Measurements from ENCODE around the gene PRTFDC1.
"Not testable (repeated sequence)": the region's sequence is repeated elsewhere in the genome, so short reads cannot be mapped to it uniquely, and the experiment has no call there.

The PRTFDC1 gene

DNA sequence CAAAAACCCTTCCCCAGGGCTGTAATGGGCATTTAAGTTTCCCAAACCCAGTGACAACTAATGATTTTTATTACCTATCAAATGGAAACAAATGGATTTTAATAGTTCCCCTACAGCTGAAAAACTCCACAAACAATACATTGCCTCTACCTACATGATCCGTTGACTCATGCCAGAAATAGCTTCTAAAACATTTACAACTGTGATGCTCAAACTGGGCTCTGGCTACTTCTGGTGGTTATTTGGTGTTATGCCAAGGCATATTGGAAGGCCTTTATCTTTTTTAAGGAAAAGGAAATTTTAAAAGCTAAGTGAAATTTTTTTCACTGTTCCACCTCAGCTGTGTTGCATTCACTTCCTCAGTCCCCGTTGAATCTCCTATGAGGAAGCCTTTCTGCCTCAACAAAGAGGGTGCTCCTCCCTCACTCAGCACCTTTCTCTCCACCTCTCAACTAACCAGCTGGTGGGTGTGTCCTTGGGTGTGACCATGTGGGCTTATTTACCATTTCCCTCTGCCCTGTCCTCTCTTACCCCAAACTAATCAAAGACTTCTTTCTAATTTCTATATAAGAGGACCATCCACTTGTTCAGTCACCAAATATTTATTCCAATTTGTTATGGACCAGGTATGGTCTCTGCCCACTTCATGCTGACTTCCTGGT lies 82.9 kb downstream of the PRTFDC1 start:
- no peak for DNase-seq

DNA sequence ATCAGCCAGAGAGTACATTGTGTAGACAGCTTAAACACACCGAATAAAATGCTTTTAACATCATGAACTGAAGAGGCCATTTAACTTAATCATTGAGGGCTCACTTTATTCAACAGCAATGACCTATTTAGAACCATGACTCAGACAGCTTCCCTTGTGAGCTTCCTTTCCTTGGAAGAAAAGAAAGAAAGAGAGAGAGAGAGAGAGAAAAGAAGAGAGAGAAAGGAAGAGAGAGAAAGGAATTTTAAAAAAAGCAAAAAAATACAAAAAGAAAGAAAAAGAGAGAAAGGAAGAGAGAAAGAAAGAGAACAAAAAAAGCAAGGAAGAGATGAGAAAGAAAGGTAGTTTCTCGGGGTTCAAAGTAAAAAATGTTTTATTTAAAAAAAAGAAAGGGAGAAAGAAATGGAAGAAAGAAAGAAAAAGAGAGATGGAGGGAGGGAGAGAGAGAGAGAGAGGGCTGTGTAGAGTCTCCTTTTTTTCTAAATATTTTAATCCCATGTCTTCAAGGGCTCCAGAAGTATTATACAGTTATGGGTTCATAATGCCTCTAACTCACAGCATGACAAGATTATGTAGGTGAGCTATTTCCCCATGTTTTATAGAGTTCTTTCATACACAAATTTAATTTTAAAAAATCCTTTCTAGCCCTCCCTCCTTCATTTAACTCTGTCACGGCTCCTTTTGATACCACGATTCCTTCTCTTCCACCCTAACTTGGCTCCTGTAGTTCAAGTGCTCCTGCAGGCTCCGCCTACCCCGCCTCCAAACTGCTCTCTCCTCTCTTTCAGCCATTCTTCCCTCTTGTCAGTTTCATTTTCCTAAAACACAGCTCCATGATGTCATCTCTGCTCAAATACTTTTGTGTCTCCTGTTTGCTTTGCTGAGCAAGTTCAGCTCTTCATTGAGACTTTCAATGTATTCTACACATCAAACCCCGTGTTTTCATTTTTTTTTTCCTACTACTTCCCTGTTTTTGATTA lies 85.5 kb downstream of the PRTFDC1 start:
- DNase-seq = no peak

DNA sequence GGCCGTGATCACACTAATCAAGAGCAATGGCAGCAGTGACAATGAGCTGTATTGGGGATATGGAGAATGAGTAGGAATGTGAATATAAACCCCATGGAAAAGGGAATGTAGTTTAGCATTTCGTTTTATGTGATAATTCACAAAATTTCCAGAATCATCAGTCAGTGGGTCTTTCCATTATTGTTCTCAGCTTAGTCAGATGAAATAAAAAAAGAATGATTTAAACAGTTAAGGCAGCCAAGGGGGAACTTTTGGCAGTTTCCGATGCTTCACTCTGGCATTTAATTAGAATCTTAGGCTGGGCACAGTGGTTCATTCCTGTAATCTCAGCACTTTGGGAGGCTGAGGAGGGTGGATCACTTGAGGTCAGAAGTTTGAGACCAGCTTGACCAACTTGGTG lies 86.6 kb downstream of the PRTFDC1 start:
- DNase-seq = no peak

DNA sequence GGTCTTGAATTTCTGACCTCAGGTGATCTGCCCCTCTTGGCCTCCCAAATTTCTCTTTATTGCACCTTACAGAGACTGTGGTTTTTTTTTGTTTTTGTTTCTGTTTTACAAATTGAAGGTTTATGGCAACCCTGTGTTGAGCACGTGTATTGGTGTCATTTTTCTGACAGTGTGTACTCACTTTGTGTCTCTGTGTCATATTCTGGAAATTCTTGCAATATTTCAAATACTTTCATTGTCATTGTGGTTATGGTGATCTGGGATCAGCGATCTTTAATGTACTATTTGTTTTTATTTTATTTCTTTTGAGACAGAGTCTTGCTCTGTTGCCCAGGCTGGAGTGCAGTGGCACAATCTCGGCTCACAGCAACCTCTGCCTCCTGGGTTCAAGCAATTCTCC lies 89.8 kb downstream of the PRTFDC1 start:
- no peak for DNase-seq

DNA sequence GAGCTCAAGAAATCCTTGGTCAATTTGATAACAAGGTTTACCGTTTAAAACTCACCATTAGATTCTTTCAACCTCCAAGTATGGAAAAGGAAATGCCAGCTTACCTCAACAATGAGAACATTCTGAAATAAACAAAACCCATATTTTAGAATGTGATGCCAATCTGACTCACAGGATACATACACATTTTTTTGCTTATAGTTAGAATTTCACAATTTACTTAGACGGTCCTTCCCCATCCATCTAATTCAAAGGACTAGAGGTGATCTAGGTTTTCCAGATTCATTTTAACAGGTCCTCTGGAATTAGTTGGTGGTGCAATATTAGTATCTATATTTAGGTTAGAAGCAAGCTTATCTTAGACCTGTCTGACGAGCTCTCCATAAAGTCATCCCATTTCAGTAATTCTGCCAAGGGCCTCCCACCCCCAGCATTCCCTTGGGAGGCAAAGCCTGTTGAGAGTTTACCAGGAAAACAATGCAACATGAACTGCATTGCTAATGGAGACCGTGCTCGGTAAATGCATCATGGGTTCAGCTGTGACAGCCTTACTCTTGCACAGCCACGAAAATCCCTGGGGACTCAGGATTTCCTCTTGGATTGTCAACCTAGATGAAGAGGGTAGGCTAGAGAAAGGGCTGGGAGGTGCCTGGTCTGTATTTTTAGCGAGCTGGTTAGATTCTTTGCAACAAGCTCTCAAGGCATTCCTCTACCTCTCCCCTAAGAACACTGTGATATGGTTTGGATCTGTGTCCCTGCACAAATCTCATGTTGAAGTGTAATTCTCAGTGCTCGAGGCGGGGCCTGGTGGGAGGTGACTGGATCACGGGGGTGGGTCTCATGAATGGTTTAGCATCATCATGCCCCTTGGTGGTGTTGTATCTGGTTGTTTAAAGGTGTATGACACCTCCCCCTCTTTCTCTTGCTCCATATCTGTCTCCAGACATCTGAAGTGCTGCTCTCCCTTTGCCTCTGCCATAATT lies 93.8 kb downstream of the PRTFDC1 start:
- DNase-seq = no peak

DNA sequence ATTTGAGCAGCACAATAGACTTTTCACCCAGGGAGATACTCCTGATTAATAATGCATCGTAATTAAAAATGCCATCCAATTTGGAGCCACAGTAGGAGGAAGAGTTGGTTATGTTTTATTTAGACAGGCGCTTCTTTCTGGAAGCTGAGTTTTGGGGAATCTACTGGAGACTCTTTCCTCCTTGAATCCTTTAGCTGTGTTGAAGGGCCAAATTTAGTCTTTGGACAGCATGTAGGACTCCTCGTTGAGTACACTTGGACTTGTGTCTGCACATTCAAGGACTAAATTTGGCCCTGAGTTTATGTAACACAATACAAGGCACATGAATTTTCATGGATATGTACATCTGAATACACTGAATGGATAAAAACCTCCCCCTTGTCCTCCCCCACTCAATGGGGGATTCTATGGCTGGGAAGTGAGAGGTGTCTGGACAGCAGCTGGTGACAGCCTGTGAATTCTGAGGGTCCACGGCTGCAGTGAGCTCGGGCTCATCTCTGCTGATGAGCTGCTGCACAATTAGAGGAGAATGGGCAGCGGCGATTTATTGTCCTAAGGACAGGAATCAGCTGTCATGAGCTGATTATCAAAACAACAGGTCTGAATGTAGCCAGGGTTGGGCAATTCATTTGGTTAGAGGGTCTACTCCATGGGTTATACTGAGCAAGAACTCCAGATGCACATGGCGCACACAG lies 95.2 kb downstream of the PRTFDC1 start:
- no peak for DNase-seq

DNA sequence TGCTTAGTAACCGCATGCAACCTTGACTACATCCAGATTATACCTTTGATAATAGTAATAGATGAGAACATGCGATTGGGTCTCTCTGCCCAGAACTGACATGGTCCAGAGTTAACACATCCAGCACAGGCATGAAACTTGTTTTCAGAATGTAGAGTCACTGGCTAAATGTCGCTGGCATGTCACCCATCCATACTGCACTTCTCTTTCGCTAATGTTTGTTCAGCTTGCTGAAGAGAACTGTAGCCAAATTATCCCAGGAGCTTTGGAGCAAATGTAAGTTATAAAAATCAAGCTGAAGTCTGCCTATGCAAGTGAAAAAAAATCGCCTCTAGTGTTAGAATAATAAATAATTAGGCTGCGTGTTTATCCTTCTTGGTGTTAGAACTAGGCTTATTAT lies 98.2 kb downstream of the PRTFDC1 start:
- no peak for DNase-seq

DNA sequence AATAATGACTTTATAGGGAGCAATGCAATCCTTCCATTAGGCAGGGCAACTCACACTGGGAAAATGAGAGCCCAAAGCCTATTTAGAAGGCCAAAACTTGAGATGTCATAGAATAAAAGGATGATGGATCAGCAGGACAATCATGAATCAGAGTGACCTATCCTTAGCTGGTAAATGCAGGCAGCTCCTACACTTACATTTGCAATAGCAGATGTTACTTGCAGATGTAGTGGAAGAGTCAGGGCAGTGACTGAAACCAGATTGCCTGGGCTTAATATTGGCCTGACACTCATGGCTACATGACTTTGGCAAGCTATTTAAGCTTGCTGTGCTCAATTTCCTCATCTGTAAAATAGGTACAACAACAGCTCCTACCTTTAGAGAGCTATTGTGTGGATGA lies 98.7 kb downstream of the PRTFDC1 start:
- no peak for DNase-seq

DNA sequence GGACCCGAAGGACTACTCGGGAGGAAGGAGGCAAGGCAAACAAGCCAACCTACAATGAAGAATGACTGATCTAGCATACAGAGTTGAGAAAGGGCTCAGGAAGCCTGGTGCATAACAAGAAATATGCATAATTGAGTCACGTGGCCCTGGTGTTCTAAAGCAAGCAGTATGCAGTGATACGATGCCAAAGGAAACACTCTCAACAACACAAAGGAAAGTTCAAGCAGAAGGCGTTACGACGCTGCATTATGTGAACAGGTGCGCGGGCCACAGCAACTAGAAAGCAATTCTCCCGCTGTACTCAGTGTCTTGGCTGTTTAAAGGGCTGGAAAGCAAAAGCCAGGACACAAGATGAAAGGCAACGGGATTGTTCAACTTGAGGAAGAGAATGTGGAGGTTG lies 100.8 kb downstream of the PRTFDC1 start:
- DNase-seq = no peak

DNA sequence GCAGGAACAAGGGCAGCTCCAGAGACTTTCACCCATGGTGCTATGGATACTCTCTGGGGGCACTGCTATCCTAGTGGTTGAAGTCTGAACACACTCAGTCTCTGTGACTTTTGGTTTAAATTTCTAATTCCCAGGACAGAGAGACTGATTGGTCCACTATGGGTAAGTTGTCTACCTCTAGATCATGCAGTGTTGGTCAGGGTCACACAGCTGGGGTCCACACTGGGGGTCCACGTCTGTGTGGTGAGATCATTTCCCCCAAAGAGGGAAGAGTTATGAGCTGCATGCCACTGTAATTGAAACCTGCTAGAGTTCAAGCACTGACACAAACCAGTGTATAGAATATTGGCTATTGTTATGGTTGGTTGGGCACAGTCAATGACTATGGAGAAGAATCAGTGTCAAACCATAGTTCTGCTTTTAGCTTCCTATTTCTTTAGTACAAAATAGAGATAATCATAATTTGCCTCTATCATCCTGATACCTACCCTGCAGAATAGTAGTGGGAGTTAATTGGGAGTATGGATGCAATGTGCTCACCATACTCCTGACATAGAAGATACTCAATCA lies 101.6 kb downstream of the PRTFDC1 start:
- no peak for DNase-seq

DNA sequence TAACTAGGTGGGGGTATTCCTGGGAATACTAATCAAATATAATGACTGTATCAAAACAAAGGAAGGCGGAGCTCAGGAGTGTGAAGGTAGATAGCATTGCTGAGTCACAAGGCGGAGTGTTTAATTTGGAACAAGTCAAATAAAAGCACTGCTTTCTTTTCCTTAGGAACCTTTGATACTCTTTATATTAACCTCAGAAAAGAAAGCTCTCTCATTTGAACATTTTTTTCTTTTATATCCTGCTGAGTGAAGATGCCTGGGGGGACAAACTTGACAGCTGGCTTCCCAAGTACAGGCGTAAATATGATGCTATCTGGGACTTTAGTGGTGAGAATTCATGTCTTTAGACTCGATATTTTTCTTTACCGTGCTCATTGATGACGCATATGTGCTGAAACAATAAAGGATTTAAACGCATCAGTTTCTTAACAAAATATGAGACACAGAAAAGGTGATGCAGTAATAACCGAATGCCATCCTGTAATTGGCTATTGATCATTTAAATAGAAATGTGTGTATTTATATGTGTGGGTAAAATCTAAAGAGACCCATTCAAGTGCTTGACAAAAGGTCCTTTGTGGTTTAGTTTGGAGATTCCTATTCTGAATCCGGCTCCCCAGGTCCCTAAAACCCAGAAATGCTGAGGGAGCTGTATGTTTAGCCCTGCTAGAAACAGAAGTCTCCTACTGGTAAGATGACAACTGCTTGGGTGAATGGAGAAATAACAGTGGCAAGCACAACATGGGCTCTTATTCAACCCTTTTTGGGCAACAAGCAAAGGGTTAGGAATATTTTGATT lies 102.7 kb downstream of the PRTFDC1 start:
- DNase-seq = no peak

DNA sequence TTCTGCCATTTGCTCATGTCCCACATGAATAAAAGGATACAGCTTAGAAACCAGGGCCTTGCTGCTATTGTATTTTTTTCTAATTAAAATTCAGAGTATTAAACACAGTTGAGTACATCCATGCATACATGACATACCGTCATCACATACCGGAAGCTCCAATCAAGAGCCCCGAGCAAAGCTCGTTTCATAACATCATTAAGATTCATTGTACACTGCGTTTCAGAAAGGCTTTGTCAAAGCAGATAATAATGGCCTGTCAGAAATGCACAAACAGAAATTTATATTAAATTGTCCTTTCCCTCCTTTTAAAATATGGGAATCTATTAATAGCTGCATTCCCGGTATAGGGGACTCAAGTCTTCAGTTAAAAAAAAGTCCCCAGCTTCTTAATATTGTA lies 103.4 kb downstream of the PRTFDC1 start:
- no peak for DNase-seq

DNA sequence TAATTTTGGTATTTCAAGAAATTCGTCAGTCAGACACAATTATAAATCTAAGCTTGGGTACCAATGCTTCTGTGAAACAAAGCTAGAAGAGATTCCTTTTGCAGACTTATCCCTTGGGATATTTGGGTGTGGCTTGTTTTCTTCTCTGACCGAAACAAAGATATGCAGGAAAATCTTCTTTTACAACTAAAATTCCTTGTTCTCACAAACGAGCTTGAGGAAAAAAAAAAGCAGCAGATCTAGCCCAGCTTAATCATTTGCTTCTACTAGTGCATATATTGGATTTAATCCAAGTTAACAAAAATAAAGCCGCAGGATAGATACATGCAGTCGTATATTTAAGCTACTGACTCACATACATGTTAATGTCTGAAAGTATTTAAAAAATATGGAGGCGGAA lies 104.2 kb downstream of the PRTFDC1 start:
- no peak for DNase-seq

DNA sequence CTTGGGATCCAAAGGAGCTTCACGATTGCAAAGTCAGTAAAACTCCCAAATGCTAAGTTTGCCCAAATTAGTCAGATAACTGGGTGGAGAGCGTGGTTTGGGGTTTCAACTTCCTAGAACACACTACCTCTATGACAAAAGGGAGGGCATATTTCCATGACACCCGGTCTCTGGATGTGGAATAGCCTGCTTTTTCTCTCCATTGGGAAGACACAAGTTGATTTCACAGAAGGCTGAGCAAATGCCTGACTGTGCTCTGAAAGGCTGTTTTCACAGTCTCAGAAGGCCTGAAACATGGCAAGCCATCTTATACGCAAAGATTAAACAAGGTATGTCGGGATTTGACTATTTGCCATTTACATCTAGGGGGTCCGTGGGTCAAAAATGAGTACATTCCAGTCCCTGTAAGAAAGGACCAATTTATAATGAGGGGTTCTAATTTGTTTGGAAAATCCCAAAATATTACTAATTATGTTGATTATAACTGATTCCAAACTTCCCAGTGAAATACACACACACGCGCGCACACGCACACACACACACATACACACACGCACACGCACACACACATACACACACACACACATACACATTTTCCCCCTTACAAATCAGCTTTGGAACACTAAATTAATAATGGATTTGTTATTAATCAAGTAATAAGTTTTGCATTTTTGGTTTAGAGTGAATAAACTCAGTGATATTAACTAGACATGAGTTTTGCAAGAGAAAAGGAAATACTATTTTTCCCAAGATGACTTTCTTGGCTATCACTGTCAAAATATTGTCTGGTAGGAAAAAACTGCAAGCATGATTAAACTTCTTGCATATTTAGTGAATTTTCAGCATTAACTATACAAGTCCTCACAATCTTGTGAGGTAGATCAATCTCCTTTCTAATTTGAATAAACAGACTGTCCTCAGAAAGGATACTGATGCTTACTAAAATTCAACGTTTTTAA lies 105.0 kb downstream of the PRTFDC1 start:
- DNase-seq = no peak

DNA sequence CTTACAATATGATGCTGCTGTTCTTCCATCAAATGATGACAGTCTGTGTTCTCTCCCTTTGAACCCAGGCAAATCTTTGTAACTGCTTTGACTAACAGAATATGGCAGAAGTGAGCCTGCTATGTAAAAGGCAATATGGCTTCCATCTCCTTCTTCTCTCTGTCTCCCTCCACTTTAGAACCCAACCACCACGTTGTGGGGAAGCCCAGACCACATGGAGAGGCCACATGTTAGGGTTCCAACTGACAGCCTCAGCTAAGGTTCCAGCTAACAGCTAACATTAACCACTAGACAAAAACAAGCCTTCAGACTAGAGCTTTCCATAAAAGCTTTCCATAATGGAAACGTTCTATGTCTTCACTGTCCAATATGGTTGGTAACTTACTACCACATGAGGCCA lies 107.7 kb downstream of the PRTFDC1 start:
- no peak for DNase-seq

DNA sequence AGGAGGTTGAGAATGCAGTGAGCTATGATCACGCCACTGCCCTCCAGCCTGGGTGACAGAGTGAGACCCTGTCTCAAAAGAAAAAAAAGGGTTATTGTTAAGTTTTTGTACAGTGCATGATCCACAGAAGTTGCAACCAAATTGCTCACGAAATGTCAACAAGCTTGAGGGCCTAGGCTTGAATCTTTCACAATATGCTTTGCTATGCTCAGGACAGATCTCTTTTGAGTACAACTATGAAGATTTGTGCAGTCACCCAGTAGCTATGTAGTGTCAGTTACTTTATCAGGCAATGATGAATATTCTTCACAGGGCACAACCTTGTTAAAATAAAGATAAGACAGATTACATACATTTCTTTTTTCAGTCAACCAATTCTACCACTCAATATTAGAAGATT lies 109.2 kb downstream of the PRTFDC1 start:
- DNase-seq = no peak

DNA sequence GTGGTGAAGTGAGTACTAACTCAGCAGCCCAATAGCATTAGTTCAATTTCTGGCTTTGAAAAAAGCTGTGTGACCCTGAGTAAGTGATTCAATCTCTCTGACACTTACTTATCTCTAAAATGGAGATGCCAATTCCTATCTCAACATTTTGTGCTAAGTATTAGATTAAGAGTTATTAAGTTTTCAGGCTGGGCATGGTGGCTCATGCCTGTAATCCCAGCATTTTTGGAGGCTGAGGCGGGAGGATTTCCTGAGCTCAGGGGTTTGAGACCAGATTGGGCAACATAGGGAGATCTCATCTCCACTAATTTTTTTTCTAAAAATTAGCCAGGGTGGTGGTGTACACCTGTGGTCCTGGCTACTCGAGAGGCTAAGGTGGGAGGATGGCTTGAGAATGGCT lies 109.5 kb downstream of the PRTFDC1 start:
- no peak for DNase-seq

DNA sequence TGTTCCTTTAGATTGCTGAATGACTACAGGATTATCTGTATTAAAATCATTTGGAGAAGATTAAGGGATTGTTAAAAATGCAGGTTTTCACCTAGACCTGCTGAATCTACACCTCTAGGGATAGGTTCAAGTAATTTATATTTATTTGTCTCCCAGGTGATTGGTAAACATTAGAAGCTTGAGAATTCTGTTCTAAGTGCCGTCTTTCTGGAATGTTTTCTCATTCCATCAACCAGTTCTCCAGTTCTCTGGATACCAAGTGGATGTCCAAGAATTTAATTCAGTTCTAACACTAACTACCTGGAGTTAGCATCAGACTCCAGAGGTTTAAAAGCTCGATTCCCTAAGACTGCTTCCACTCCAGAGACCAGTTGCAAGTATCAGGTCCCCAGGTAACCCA lies 110.9 kb downstream of the PRTFDC1 start:
- no peak for DNase-seq

DNA sequence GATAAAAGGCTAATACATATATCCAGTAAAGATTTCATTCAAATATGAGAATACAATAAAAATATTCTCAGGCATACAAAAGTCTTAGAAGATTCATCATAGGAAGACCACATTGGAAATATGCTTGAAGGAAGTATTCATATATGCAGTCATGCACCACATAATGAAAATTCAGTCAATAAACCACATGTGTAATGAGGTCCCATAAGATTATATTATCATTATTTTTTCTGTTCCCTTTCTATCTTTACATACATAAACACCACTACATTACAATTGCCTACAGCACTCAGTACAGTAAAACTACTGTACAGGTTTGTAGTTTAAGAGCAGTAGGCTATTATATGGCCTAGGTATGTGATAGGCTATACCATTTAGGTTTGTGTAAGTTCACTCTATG lies 111.6 kb downstream of the PRTFDC1 start:
- no peak for DNase-seq

DNA sequence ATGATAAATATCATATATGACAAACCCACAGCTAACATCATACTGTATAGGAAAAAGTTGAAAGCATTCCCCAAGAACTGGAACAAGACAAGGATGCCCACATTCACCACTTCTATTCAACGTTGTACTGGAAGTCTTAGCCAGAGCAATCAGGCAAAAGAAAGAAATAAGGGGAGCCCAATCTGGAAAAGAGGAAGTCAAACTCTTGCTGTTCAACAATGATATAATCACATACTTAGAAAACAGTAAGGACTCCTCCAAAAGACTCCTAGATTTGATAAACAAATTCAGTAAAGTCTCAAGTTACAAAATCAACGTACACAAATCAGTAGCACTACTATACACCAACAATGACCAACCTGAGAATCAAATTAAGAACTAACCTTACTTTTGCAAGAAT lies 114.6 kb downstream of the PRTFDC1 start:
- DNase-seq = not testable (repeated sequence)

All from activated naive CD4-positive, alpha-beta T cell (primary cell).